DMS153 (cell line): Measurements from ENCODE around the gene RAD23A.
"Not testable (repeated sequence)": the region's sequence is repeated elsewhere in the genome, so short reads cannot be mapped to it uniquely, and the experiment has no call there.

Source experiments
- DNase-seq: peaks from one replicate; lab custom pipeline; 2025; lab: John Stamatoyannopoulos, UW

The RAD23A gene

GRCh38 chr19:12955575-12955974, 9.9 kb downstream of the RAD23A start:
- not testable (repeated sequence) for DNase-seq

GRCh38 chr19:12955996-12956395, 10.3 kb downstream of the RAD23A start:
- no peak for DNase-seq

- peak; percentile 39 for DNase-seq
Measured at GRCh38 chr19:12956446-12957388, 11.1 kb downstream of the RAD23A start, which contains the start of gene GADD45GIP1. Gene GADD45GIP1, minus strand, starts transcription at chr19:12957223. Its CDS starts 11 bp downstream, at chr19:12957212.

- DNase-seq, result not testable (repeated sequence)
Measured at GRCh38 chr19:12957389-12957952, 11.8 kb downstream of the RAD23A start.

GRCh38 chr19:12959481-12959880, 13.8 kb downstream of the RAD23A start:
- no peak for DNase-seq

- DNase-seq, result peak; percentile 63
Measured at GRCh38 chr19:12965017-12965811, 19.6 kb downstream of the RAD23A start.

GRCh38 chr19:12965812-12966135, 20.1 kb downstream of the RAD23A start:
- no peak for DNase-seq

- no peak for DNase-seq
Measured at GRCh38 chr19:12967907-12968306, 22.2 kb downstream of the RAD23A start.

GRCh38 chr19:12969292-12969988, 23.8 kb downstream of the RAD23A start, which contains the start of gene DAND5:
Gene DAND5, plus strand, starts transcription at chr19:12969576. Its CDS starts 85 bp downstream, at chr19:12969661.
- DNase-seq, result no peak

- no peak for DNase-seq
Measured at GRCh38 chr19:12970070-12970820, 24.6 kb downstream of the RAD23A start.

- DNase-seq, result no peak
Measured at GRCh38 chr19:12973236-12973635, 27.6 kb downstream of the RAD23A start.

- no peak for DNase-seq
Measured at GRCh38 chr19:12974301-12975220, 28.9 kb downstream of the RAD23A start.

- no peak for DNase-seq
Measured at GRCh38 chr19:12975221-12975741, 29.6 kb downstream of the RAD23A start.

GRCh38 chr19:12976109-12976508, 30.4 kb downstream of the RAD23A start:
- DNase-seq, result not testable (repeated sequence)

GRCh38 chr19:12979974-12980373, 34.3 kb downstream of the RAD23A start:
- DNase-seq, result no peak

GRCh38 chr19:12982648-12983047, 37.0 kb downstream of the RAD23A start:
- DNase-seq, result no peak

GRCh38 chr19:12983091-12983490, 37.4 kb downstream of the RAD23A start:
- no peak for DNase-seq

- peak; percentile 24 for DNase-seq
Measured at GRCh38 chr19:12983542-12984142, 38.0 kb downstream of the RAD23A start.

GRCh38 chr19:12984143-12984627, 38.5 kb downstream of the RAD23A start:
- no peak for DNase-seq
